HepG2 (cell line): ENCODE measurements around the gene TYROBP. TPM values are rescaled to one million over a fixed set of nuclear protein-coding genes. Genes with fewer than 3 reads are reported as not detected.

Experiments
- ATAC-seq: fragments of 200-7000 bp; cut with Tn5 transposase; 3 replicates; pipeline ENCODE4 v1.9.1; 2020; ENCODE audit warnings: mild to moderate bottlenecking, moderate library complexity
- BruUV-seq: library from RNA; stranded (reverse); fragments of 400-500 nt; replicated peaks from 2 replicates; lab custom pipeline; 2021; lab: Mats Ljungman, UMichigan
- CTCF ChIA-PET: fragments of 300-600 bp; formaldehyde crosslinking; extraction: SDS; loops from one replicate; lab custom pipeline; 2021; ENCODE audit warnings: low total read pairs, inconsistent platforms, low intra/inter-chr PET ratio; lab: Yijun Ruan, JAX
- POLR2A ChIA-PET: fragments of 350-600 bp; sonication (Branson Sonifier 250); formaldehyde crosslinking; loops from one replicate; lab custom pipeline; 2020; ENCODE audit warnings: antibody characterized with exemption, inconsistent platforms; lab: Yijun Ruan, JAX
- DNase-seq: peaks from one replicate; pipeline ENCODE4 v3.0.0-alpha.2; 2015; ENCODE audit warnings: low spot score
- FAIRE-seq: peaks from 3 replicates; lab custom pipeline; 2011; peaks lifted over from hg19 to GRCh38; lab: Jason Lieb, UNC
- H2AFZ ChIP-seq: one replicate; pipeline ENCODE4 v1.6.1; 2011; ENCODE audit warnings: low read length, inconsistent platforms
- H3K27ac ChIP-seq: fragments of 300-600 bp; 3 replicates; pipeline ENCODE4 v1.8.0; 2011; ENCODE audit warnings: mixed run types, mild to moderate bottlenecking, mixed read lengths, low read length, inconsistent platforms; ENCODE audit not compliant: insufficient read depth; ENCODE audit errors: extremely low read length
- H3K27me3 ChIP-seq, 2 experiments: fragments of 200-600 bp in 1 of 2; 2 replicates in 1 of 2; 3 replicates in 1 of 2; pipeline versions ENCODE4 v1.6.0 to v1.8.0; 2011; ENCODE audit warnings: low read length in 2 of 2, mild to moderate bottlenecking in 2 of 2, moderate library complexity in 2 of 2, inconsistent platforms in 1 of 2; ENCODE audit not compliant: insufficient read depth in 2 of 2, control insufficient read depth in 1 of 2
- H3K36me3 ChIP-seq, 2 experiments: fragments of 200-600 bp in 1 of 2; replicated peaks in 1 of 2; 2 replicates in 1 of 2; 3 replicates in 1 of 2; pipeline versions ENCODE4 v1.5.1 to v1.8.0; 2011; ENCODE audit warnings: low read length in 2 of 2, inconsistent platforms in 1 of 2; ENCODE audit not compliant: insufficient read depth in 2 of 2, control insufficient read depth in 1 of 2
- H3K4me1 ChIP-seq: 2 replicates; pipeline ENCODE4 v1.5.1; 2012; ENCODE audit warnings: low read length, inconsistent platforms; ENCODE audit not compliant: insufficient read depth
- H3K4me2 ChIP-seq: 2 replicates; pipeline ENCODE4 v1.6.0; 2011; ENCODE audit warnings: low read depth, low read length, inconsistent platforms
- H3K4me3 ChIP-seq, 3 experiments: fragments of 200-600 bp in 1 of 3; sonication (generic), shearing (Covaris generic) in 1 of 3; replicated peaks in 1 of 3; 2 replicates each; pipeline ENCODE4 v1.5.1; 2011 to 2016; ENCODE audit warnings: low read length in 3 of 3, inconsistent platforms in 2 of 3, low read depth in 2 of 3, mild to moderate bottlenecking in 2 of 3, control low read depth in 1 of 3, mixed read lengths in 1 of 3; ENCODE audit not compliant: insufficient read depth in 1 of 3
- H3K79me2 ChIP-seq: one replicate; pipeline ENCODE4 v1.6.1; 2011; ENCODE audit warnings: low read length, inconsistent platforms; ENCODE audit not compliant: insufficient read depth
- H3K9ac ChIP-seq: 2 replicates; pipeline ENCODE4 v1.6.0; 2011; ENCODE audit warnings: mild to moderate bottlenecking, low read depth, low read length, inconsistent platforms; ENCODE audit not compliant: insufficient read depth
- H3K9me3 ChIP-seq: 2 replicates; pipeline ENCODE4 v1.5.1; 2012; ENCODE audit warnings: mild to moderate bottlenecking, low read length
- H4K20me1 ChIP-seq: 2 replicates; pipeline ENCODE4 v1.6.0; 2011; ENCODE audit warnings: inconsistent platforms, mild to moderate bottlenecking, low read length, moderate library complexity; ENCODE audit not compliant: insufficient read depth
- MEF2D ChIP-seq: sonication (generic); formaldehyde crosslinking; IDR thresholded peaks from 2 replicates; pipeline ENCODE4 v1.5.1; 2020; ENCODE audit warnings: mild to moderate bottlenecking, missing genetic modification reagents
- NCOA1 ChIP-seq: sonication (generic); formaldehyde crosslinking; IDR thresholded peaks from 2 replicates; pipeline ENCODE4 v1.9.0; 2021; ENCODE audit warnings: missing genetic modification reagents
- SP1 ChIP-seq, 2 experiments: fragments of 450-650 bp in 1 of 2; sonication (generic) in 1 of 2; formaldehyde crosslinking in 1 of 2; IDR thresholded peaks; 2 replicates each; pipeline versions ENCODE4 v1.4.0 to v1.6.1; 2016 to 2020; ENCODE audit warnings: missing genetic modification reagents in 1 of 2
- SP5 ChIP-seq: IDR thresholded peaks from 2 replicates; pipeline ENCODE4 v1.6.1; 2016; ENCODE audit warnings: low read depth, borderline replicate concordance
- ZNF572 ChIP-seq: sonication (generic); formaldehyde crosslinking; IDR thresholded peaks from 2 replicates; pipeline ENCODE4 v1.5.1; 2020; ENCODE audit warnings: mild to moderate bottlenecking, missing genetic modification reagents
- ZNF652 ChIP-seq: IDR thresholded peaks from 2 replicates; pipeline ENCODE4 v1.6.1; 2016; ENCODE audit warnings: low read depth, borderline replicate concordance
- ZNF720 ChIP-seq: sonication (generic); formaldehyde crosslinking; IDR thresholded peaks from 2 replicates; pipeline ENCODE4 v1.4.0; 2020; ENCODE audit warnings: missing genetic modification reagents
- ZNF768 ChIP-seq: sonication (generic); formaldehyde crosslinking; IDR thresholded peaks from 2 replicates; pipeline ENCODE4 v1.4.0; 2020; ENCODE audit warnings: missing genetic modification reagents
- WGBS: methylation state at CpG from one replicate; pipeline ENCODE4 v1.1.6; 2017; ENCODE audit warnings: low lambda C conversion rate; 5-methylcytosine and 5-hydroxymethylcytosine counted together
- in situ Hi-C: cut with HindIII; loops from 2 replicates; pipeline ENCODE4 v1.10.0; 2017; ENCODE audit warnings: low pct_unique_long_range_greater_than_20kb; ENCODE audit not compliant: extremely low pct_ligation_motif_present
- intact Hi-C: fragments of 100-400 bp; cut with micrococcal nuclease; formaldehyde crosslinking; loops from one replicate; pipeline ENCODE4 v1.10.0; 2022; ENCODE audit not compliant: unreplicated experiment
- polyA plus RNA-seq, 8 experiments: library from polyadenylated mRNA; depleted of rRNA in 3 of 8; stranded (reverse) in 7 of 8; unstranded in 1 of 8; fragments of >200 nt; fragmentation: Illumina TruSeq in 4 of 8; extraction: Trizol in 4 of 8; gene quantifications; 2 replicates each; pipeline versions ENCODE4 v1.2.1 to v1.2.3, GENCODE V29; 2011 to 2016; ENCODE audit warnings: low read depth in 4 of 8, missing spikeins in 1 of 8, mixed read lengths in 1 of 8; ENCODE audit not compliant: insufficient read depth in 1 of 8
- total RNA-seq, 5 experiments: library from RNA; depleted of rRNA; stranded (reverse); fragments of >200 nt; fragmentation: Illumina TruSeq; extraction: Trizol; gene quantifications; 2 replicates each; pipeline ENCODE4 v1.2.3, GENCODE V29; 2016; ENCODE audit warnings: low read depth in 1 of 5
- TF ChIP-seq, protein P1 (sequence below): IDR thresholded peaks from 2 replicates; pipeline ENCODE4 v1.6.1; 2012; ENCODE audit warnings: inconsistent platforms
- TF ChIP-seq, protein P2 (sequence below): IDR thresholded peaks from 2 replicates; pipeline ENCODE4 v1.6.1; 2016; ENCODE audit warnings: mild to moderate bottlenecking, missing biosample characterization, missing genetic modification reagents
- TF ChIP-seq, protein P3 (sequence below): sonication (generic); formaldehyde crosslinking; IDR thresholded peaks from 2 replicates; pipeline ENCODE4 v1.5.1; 2020; ENCODE audit warnings: missing genetic modification reagents, mild to moderate bottlenecking, borderline replicate concordance
- TF ChIP-seq, protein P4 (sequence below): IDR thresholded peaks from 2 replicates; pipeline ENCODE4 v1.6.1; 2016; ENCODE audit warnings: mild to moderate bottlenecking
- TF ChIP-seq, protein P5 (sequence below): sonication (generic); formaldehyde crosslinking; IDR thresholded peaks from 2 replicates; pipeline ENCODE4 v1.9.0; 2021; ENCODE audit warnings: mild to moderate bottlenecking, missing genetic modification reagents

TYROBP gene
- total and polyA plus RNA-seq, 2 of the 13 experiments (the other 11 are each of a cell fraction or from before 2014, with no cell fraction given) = not detected

DNA sequence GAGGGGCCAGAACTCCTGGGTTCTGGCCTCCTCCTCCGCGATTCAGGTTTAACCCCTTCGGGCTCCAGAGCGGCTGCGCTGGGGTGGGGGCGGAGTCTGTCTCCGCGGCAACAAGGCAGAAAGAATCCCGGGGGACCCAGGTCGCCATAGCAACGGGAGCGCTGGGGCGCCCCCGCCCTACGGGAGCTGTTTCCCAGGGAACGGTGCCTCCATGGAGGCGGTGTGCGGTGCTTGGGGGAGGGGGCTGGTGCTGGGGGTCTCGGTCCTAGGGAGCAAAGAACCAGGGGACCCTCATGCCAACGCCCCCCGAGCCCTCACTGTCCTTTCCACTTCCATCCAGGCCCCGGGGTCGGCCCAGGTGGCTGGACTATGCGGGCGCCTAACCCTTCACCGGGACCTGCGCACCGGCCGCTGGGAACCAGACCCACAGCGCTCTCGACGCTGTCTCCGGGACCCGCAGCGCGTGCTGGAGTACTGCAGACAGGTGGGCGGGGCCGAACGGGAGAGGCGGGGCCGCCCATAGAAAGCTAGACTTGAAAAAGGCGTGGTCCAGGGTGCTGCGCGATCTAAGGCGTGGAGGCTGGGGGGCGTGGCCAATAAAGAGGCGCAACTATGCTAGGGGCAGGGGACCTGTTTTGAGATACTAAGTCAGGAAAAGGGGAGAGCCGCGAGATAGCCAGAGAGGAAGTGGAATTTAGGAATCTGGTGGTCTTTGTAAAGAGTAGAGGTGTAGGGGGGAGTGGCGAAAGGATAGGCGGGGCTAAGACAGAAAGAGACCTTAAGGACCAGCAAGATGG lies 38.6 kb downstream of the TYROBP start:
- BruUV-seq = no TSS peak
- H4K20me1 ChIP-seq = no peaks in the 10 kb centered on the region
- peak overlapping the region in 1 of 3 experiments; percentile 52; a peak in 1 of 6 replicates for H3K4me3 ChIP-seq
- DNase-seq (peak; percentile 41), FAIRE-seq (no peak), ATAC-seq (peak; percentile 45)
- H3K9me3 ChIP-seq = no peaks in the 10 kb centered on the region
- H3K27ac ChIP-seq = no peak overlapping the region
- no peaks in the 10 kb centered on the region; a peak in 2 of 5 replicates for H3K27me3 ChIP-seq
- 13% methylated on average over 26 of the region's 51 CpGs for WGBS
- in situ Hi-C loops (no loop called here), intact Hi-C loops (no loop called here)
- ChIA-PET CTCF (no interaction called here), POLR2A (interaction anchor here (0.8 kb wide), 1 partner anchor 10 kb away, joined by 3 read pairs; no protein-coding TSS in a partner anchor)
- no peaks in the 10 kb centered on the region for H3K36me3 ChIP-seq
- no peaks in the 10 kb centered on the region for H3K79me2 ChIP-seq
- peaks cover 16% of the 10 kb centered on the region for H3K4me1 ChIP-seq
- H2AFZ ChIP-seq = no peak overlapping the region
- H3K9ac ChIP-seq = no peak overlapping the region
- H3K4me2 ChIP-seq = peak overlapping the region; percentile 61; the same call in 1 of the 2 replicates
- TF ChIP-seq, protein P1, sequence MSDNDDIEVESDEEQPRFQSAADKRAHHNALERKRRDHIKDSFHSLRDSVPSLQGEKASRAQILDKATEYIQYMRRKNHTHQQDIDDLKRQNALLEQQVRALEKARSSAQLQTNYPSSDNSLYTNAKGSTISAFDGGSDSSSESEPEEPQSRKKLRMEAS = peak; percentile 52; the same call in 1 of the 2 replicates
- TF ChIP-seq, protein P2, sequence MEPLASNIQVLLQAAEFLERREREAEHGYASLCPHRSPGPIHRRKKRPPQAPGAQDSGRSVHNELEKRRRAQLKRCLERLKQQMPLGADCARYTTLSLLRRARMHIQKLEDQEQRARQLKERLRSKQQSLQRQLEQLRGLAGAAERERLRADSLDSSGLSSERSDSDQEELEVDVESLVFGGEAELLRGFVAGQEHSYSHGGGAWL (CRISPR knock-in tag) = no peak
- no peak for TF ChIP-seq SP1 (IDR thresholded peaks at IDR 0.05)
- peak; percentile 60 for TF ChIP-seq SP1 (CRISPR knock-in tag; IDR thresholded peaks at IDR 0.05)
- no peak for TF ChIP-seq NCOA1 (CRISPR knock-in tag)
- TF ChIP-seq ZNF720 (CRISPR knock-in tag) = no peak
- no peak for TF ChIP-seq MEF2D (CRISPR knock-in tag)
- TF ChIP-seq SP5 (CRISPR knock-in tag) = 0 out of 2 replicates have a peak, but pooled peaks have one; percentile 13
- TF ChIP-seq ZNF768 (CRISPR knock-in tag) = no peak
- TF ChIP-seq, protein P3, sequence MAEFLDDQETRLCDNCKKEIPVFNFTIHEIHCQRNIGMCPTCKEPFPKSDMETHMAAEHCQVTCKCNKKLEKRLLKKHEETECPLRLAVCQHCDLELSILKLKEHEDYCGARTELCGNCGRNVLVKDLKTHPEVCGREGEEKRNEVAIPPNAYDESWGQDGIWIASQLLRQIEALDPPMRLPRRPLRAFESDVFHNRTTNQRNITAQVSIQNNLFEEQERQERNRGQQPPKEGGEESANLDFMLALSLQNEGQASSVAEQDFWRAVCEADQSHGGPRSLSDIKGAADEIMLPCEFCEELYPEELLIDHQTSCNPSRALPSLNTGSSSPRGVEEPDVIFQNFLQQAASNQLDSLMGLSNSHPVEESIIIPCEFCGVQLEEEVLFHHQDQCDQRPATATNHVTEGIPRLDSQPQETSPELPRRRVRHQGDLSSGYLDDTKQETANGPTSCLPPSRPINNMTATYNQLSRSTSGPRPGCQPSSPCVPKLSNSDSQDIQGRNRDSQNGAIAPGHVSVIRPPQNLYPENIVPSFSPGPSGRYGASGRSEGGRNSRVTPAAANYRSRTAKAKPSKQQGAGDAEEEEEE = no peak
- no peak for TF ChIP-seq ZNF572
- TF ChIP-seq, protein P4, sequence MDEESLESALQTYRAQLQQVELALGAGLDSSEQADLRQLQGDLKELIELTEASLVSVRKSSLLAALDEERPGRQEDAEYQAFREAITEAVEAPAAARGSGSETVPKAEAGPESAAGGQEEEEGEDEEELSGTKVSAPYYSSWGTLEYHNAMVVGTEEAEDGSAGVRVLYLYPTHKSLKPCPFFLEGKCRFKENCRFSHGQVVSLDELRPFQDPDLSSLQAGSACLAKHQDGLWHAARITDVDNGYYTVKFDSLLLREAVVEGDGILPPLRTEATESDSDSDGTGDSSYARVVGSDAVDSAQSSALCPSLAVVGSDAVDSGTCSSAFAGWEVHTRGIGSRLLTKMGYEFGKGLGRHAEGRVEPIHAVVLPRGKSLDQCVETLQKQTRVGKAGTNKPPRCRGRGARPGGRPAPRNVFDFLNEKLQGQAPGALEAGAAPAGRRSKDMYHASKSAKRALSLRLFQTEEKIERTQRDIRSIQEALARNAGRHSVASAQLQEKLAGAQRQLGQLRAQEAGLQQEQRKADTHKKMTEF (CRISPR knock-in tag) = no peak
- TF ChIP-seq, protein P5, sequence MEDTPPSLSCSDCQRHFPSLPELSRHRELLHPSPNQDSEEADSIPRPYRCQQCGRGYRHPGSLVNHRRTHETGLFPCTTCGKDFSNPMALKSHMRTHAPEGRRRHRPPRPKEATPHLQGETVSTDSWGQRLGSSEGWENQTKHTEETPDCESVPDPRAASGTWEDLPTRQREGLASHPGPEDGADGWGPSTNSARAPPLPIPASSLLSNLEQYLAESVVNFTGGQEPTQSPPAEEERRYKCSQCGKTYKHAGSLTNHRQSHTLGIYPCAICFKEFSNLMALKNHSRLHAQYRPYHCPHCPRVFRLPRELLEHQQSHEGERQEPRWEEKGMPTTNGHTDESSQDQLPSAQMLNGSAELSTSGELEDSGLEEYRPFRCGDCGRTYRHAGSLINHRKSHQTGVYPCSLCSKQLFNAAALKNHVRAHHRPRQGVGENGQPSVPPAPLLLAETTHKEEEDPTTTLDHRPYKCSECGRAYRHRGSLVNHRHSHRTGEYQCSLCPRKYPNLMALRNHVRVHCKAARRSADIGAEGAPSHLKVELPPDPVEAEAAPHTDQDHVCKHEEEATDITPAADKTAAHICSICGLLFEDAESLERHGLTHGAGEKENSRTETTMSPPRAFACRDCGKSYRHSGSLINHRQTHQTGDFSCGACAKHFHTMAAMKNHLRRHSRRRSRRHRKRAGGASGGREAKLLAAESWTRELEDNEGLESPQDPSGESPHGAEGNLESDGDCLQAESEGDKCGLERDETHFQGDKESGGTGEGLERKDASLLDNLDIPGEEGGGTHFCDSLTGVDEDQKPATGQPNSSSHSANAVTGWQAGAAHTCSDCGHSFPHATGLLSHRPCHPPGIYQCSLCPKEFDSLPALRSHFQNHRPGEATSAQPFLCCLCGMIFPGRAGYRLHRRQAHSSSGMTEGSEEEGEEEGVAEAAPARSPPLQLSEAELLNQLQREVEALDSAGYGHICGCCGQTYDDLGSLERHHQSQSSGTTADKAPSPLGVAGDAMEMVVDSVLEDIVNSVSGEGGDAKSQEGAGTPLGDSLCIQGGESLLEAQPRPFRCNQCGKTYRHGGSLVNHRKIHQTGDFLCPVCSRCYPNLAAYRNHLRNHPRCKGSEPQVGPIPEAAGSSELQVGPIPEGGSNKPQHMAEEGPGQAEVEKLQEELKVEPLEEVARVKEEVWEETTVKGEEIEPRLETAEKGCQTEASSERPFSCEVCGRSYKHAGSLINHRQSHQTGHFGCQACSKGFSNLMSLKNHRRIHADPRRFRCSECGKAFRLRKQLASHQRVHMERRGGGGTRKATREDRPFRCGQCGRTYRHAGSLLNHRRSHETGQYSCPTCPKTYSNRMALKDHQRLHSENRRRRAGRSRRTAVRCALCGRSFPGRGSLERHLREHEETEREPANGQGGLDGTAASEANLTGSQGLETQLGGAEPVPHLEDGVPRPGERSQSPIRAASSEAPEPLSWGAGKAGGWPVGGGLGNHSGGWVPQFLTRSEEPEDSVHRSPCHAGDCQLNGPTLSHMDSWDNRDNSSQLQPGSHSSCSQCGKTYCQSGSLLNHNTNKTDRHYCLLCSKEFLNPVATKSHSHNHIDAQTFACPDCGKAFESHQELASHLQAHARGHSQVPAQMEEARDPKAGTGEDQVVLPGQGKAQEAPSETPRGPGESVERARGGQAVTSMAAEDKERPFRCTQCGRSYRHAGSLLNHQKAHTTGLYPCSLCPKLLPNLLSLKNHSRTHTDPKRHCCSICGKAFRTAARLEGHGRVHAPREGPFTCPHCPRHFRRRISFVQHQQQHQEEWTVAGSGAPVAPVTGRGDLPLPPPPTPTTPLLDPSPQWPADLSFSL (CRISPR knock-in tag) = no peak
- TF ChIP-seq ZNF652 (CRISPR knock-in tag) = 0 out of 2 replicates have a peak, but pooled peaks have one; percentile 40
